WTC11 (cell line): ENCODE measurements around the gene CHEK2. TPM values are rescaled to one million over a fixed set of nuclear protein-coding genes. Genes with fewer than 3 reads are reported as not detected.

Source experiments
- ATAC-seq: fragments of 200-7000 bp; cut with Tn5 transposase; 2 replicates; pipeline ENCODE4 v1.10.0; 2021; ENCODE audit warnings: mild to moderate bottlenecking, moderate library complexity
- CTCF ChIA-PET: fragments of 300-600 bp; sonication (Branson Sonifier 250); formaldehyde crosslinking; loops from one replicate; lab custom pipeline; 2021; ENCODE audit warnings: antibody characterized with exemption; lab: Charles Lee
- POLR2A ChIA-PET: fragments of 350-600 bp; sonication (Branson Sonifier 250); formaldehyde crosslinking; loops from one replicate; lab custom pipeline; 2021; ENCODE audit warnings: antibody characterized with exemption; lab: Charles Lee
- DNase-seq: peaks from one replicate; pipeline ENCODE4 v3.0.0; 2021; ENCODE audit warnings: low spot score
- H3K27ac Mint-ChIP-seq: 2 replicates; pipeline ENCODE4 v1.8.0; 2021; ENCODE audit warnings: mixed read lengths
- H3K27me3 Mint-ChIP-seq: 2 replicates; pipeline ENCODE4 v1.8.0; 2021; ENCODE audit warnings: low read depth, mild to moderate bottlenecking, moderate library complexity, mixed read lengths
- H3K36me3 Mint-ChIP-seq: 2 replicates; pipeline ENCODE4 v1.8.0; 2021; ENCODE audit warnings: mixed read lengths
- H3K4me1 Mint-ChIP-seq: 2 replicates; pipeline ENCODE4 v1.8.0; 2022; ENCODE audit warnings: mixed read lengths
- H3K4me3 Mint-ChIP-seq: 2 replicates; pipeline ENCODE4 v1.8.0; 2021; ENCODE audit warnings: mild to moderate bottlenecking, moderate library complexity, mixed read lengths
- H3K9me3 Mint-ChIP-seq: 2 replicates; pipeline ENCODE4 v1.8.0; 2021; ENCODE audit warnings: mixed read lengths
- ATF1 ChIP-seq: sonication (generic); formaldehyde crosslinking; IDR thresholded peaks from 2 replicates; pipeline ENCODE4 v1.8.1; 2023; ENCODE audit warnings: mild to moderate bottlenecking, moderate library complexity, missing genetic modification reagents
- ETV6 ChIP-seq: sonication (generic); formaldehyde crosslinking; IDR thresholded peaks from 2 replicates; pipeline ENCODE4 v1.8.1; 2022; ENCODE audit warnings: mild to moderate bottlenecking, missing genetic modification reagents
- GABPB1 ChIP-seq: sonication (generic); formaldehyde crosslinking; IDR thresholded peaks from 2 replicates; pipeline ENCODE4 v1.8.1; 2023; ENCODE audit warnings: mild to moderate bottlenecking, missing genetic modification reagents
- HMGA2 ChIP-seq: fragments of 250-450 bp; sonication (Bioruptor Pico); IDR thresholded peaks from 2 replicates; pipeline ENCODE4 v1.4.0; 2021; ENCODE audit warnings: mild to moderate bottlenecking, moderate library complexity
- JAZF1 ChIP-seq: fragments of 250-450 bp; sonication (Bioruptor Pico); IDR thresholded peaks from 2 replicates; pipeline ENCODE4 v1.9.0; 2021; ENCODE audit warnings: moderate library complexity, mild to moderate bottlenecking, inconsistent platforms
- SMAD3 ChIP-seq: sonication (generic); formaldehyde crosslinking; IDR thresholded peaks from 2 replicates; pipeline ENCODE4 v1.8.0; 2022; ENCODE audit warnings: missing genetic modification reagents, mild to moderate bottlenecking, borderline replicate concordance
- TEAD4 ChIP-seq: sonication (generic); formaldehyde crosslinking; IDR thresholded peaks from 2 replicates; pipeline ENCODE4 v1.8.0; 2022; ENCODE audit warnings: mild to moderate bottlenecking, missing genetic modification reagents
- ZBTB21 ChIP-seq: sonication (generic); formaldehyde crosslinking; IDR thresholded peaks from 2 replicates; pipeline ENCODE4 v1.8.1; 2023; ENCODE audit warnings: mild to moderate bottlenecking, missing genetic modification reagents, borderline replicate concordance
- ZNF121 ChIP-seq: sonication (generic); formaldehyde crosslinking; IDR thresholded peaks from 2 replicates; pipeline ENCODE4 v1.8.0; 2023; ENCODE audit warnings: missing genetic modification reagents
- ZNF138 ChIP-seq: sonication (generic); formaldehyde crosslinking; conservative IDR thresholded peaks from 2 replicates; pipeline ENCODE4 v1.8.1; 2022; ENCODE audit warnings: mild to moderate bottlenecking, moderate library complexity, missing genetic modification reagents
- ZNF219 ChIP-seq: sonication (generic); formaldehyde crosslinking; IDR thresholded peaks from 2 replicates; pipeline ENCODE4 v1.8.0; 2023; ENCODE audit warnings: missing genetic modification reagents, mild to moderate bottlenecking, borderline replicate concordance
- ZNF263 ChIP-seq: sonication (generic); formaldehyde crosslinking; IDR thresholded peaks from 2 replicates; pipeline ENCODE4 v1.8.1; 2022; ENCODE audit warnings: low read depth, mild to moderate bottlenecking, moderate library complexity, missing genetic modification reagents
- total RNA-seq: library from RNA; stranded (reverse); gene quantifications from 3 replicates; pipeline ENCODE4 v1.2.3, GENCODE V29; 2021
- TF ChIP-seq, protein P1 (sequence below): sonication (generic); formaldehyde crosslinking; IDR thresholded peaks from 2 replicates; pipeline ENCODE4 v1.8.1; 2023; ENCODE audit warnings: mild to moderate bottlenecking, missing genetic modification reagents, borderline replicate concordance
- TF ChIP-seq, protein P2 (sequence below): fragments of 250-450 bp; sonication (Bioruptor Pico); IDR thresholded peaks from 2 replicates; pipeline ENCODE4 v1.9.0; 2021; ENCODE audit warnings: moderate library complexity, mild to moderate bottlenecking, inconsistent platforms, borderline replicate concordance
- TF ChIP-seq, protein P3 (sequence below): fragments of 250-450 bp; sonication (Bioruptor Pico); IDR thresholded peaks from 2 replicates; pipeline ENCODE4 v1.9.0; 2021; ENCODE audit warnings: mild to moderate bottlenecking
- TF ChIP-seq, protein P4 (sequence below): sonication (generic); formaldehyde crosslinking; IDR thresholded peaks from 2 replicates; pipeline ENCODE4 v1.8.1; 2023; ENCODE audit warnings: mild to moderate bottlenecking, missing genetic modification reagents, moderate library complexity
- TF ChIP-seq, protein P5 (sequence below): sonication (generic); formaldehyde crosslinking; IDR thresholded peaks from 2 replicates; pipeline ENCODE4 v1.8.1; 2022; ENCODE audit warnings: low read depth, missing genetic modification reagents, borderline replicate concordance
- TF ChIP-seq, protein P6 (sequence below): sonication (generic); formaldehyde crosslinking; IDR thresholded peaks from 2 replicates; pipeline ENCODE4 v1.8.1; 2022; ENCODE audit warnings: missing genetic modification reagents, borderline replicate concordance

CHEK2 gene
- total RNA-seq, 1 experiment from 2014 or later: 124 TPM

DNA sequence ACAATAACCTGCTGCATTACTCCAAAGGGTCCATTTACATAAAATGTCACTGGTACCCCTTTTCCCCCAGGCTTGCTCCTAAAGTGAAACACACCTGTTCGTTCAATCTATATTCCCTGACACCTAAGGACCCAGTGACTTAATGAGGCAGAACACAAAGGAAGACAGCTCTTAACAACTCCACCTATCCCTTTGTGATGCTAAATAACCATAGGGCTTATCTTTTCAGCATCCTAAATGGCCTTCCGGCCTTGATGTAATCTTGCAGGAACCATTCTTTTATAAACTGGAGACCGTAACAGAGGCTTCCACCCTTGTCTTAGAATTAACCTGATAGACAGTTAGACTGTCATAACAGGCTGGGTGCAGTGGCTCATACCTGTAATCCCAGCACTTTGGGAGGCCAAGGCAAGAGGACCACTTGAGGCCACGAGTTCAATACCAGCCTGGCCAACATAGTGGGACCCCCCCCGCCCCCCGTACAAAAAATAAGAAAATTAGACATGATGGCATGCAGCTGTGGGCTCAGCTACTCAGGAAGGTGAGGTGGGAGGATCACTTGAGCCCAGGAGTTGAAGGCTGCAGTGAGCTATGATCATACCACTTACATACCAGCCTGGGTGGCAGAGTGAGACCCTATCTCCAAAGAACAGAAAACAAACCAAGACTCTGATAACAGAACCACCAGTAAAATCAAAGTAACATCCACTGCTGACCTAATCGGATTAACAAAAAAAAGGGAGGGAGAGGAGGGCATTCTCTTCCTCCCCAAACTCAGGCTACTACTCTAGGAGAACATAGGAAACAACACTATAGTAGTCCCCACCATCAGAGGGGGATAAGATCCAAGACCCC, 5.1 kb downstream of the CHEK2 start:
- Mint-ChIP-seq H3K4me3 (peak overlapping the region; percentile 37), H3K36me3 (peaks cover 29% of the 10 kb centered on the region), H3K4me1 (peaks cover 73% of the 10 kb centered on the region), H3K27me3 (no peaks in the 10 kb centered on the region), H3K9me3 (no peaks in the 10 kb centered on the region), H3K27ac (peak overlapping the region; percentile 82)
- POLR2A ChIA-PET: no interaction called here
- CTCF ChIA-PET: no interaction called here
- peak; percentile 87 for ATAC-seq
- TF ChIP-seq, protein P1, sequence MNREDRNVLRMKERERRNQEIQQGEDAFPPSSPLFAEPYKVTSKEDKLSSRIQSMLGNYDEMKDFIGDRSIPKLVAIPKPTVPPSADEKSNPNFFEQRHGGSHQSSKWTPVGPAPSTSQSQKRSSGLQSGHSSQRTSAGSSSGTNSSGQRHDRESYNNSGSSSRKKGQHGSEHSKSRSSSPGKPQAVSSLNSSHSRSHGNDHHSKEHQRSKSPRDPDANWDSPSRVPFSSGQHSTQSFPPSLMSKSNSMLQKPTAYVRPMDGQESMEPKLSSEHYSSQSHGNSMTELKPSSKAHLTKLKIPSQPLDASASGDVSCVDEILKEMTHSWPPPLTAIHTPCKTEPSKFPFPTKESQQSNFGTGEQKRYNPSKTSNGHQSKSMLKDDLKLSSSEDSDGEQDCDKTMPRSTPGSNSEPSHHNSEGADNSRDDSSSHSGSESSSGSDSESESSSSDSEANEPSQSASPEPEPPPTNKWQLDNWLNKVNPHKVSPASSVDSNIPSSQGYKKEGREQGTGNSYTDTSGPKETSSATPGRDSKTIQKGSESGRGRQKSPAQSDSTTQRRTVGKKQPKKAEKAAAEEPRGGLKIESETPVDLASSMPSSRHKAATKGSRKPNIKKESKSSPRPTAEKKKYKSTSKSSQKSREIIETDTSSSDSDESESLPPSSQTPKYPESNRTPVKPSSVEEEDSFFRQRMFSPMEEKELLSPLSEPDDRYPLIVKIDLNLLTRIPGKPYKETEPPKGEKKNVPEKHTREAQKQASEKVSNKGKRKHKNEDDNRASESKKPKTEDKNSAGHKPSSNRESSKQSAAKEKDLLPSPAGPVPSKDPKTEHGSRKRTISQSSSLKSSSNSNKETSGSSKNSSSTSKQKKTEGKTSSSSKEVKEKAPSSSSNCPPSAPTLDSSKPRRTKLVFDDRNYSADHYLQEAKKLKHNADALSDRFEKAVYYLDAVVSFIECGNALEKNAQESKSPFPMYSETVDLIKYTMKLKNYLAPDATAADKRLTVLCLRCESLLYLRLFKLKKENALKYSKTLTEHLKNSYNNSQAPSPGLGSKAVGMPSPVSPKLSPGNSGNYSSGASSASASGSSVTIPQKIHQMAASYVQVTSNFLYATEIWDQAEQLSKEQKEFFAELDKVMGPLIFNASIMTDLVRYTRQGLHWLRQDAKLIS (CRISPR knock-in tag): no peak
- TF ChIP-seq ZNF121 (CRISPR knock-in tag) (peak; percentile 95), HMGA2 (CRISPR knock-in tag) (no peak), JAZF1 (no peak)
- TF ChIP-seq, protein P2, sequence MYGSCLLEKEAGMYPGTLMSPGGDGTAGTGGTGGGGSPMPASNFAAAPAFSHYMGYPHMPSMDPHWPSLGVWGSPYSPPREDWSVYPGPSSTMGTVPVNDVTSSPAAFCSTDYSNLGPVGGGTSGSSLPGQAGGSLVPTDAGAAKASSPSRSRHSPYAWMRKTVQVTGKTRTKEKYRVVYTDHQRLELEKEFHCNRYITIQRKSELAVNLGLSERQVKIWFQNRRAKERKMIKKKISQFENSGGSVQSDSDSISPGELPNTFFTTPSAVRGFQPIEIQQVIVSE (CRISPR knock-in tag): no peak
- TF ChIP-seq, protein P3, sequence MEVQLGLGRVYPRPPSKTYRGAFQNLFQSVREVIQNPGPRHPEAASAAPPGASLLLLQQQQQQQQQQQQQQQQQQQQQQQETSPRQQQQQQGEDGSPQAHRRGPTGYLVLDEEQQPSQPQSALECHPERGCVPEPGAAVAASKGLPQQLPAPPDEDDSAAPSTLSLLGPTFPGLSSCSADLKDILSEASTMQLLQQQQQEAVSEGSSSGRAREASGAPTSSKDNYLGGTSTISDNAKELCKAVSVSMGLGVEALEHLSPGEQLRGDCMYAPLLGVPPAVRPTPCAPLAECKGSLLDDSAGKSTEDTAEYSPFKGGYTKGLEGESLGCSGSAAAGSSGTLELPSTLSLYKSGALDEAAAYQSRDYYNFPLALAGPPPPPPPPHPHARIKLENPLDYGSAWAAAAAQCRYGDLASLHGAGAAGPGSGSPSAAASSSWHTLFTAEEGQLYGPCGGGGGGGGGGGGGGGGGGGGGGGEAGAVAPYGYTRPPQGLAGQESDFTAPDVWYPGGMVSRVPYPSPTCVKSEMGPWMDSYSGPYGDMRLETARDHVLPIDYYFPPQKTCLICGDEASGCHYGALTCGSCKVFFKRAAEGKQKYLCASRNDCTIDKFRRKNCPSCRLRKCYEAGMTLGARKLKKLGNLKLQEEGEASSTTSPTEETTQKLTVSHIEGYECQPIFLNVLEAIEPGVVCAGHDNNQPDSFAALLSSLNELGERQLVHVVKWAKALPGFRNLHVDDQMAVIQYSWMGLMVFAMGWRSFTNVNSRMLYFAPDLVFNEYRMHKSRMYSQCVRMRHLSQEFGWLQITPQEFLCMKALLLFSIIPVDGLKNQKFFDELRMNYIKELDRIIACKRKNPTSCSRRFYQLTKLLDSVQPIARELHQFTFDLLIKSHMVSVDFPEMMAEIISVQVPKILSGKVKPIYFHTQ (CRISPR knock-in tag): no peak
- TF ChIP-seq, protein P4, sequence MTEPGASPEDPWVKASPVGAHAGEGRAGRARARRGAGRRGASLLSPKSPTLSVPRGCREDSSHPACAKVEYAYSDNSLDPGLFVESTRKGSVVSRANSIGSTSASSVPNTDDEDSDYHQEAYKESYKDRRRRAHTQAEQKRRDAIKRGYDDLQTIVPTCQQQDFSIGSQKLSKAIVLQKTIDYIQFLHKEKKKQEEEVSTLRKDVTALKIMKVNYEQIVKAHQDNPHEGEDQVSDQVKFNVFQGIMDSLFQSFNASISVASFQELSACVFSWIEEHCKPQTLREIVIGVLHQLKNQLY (CRISPR knock-in tag): no peak
- TF ChIP-seq, protein P5, sequence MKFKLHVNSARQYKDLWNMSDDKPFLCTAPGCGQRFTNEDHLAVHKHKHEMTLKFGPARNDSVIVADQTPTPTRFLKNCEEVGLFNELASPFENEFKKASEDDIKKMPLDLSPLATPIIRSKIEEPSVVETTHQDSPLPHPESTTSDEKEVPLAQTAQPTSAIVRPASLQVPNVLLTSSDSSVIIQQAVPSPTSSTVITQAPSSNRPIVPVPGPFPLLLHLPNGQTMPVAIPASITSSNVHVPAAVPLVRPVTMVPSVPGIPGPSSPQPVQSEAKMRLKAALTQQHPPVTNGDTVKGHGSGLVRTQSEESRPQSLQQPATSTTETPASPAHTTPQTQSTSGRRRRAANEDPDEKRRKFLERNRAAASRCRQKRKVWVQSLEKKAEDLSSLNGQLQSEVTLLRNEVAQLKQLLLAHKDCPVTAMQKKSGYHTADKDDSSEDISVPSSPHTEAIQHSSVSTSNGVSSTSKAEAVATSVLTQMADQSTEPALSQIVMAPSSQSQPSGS: no peak
- DNase-seq: no peak

DNA sequence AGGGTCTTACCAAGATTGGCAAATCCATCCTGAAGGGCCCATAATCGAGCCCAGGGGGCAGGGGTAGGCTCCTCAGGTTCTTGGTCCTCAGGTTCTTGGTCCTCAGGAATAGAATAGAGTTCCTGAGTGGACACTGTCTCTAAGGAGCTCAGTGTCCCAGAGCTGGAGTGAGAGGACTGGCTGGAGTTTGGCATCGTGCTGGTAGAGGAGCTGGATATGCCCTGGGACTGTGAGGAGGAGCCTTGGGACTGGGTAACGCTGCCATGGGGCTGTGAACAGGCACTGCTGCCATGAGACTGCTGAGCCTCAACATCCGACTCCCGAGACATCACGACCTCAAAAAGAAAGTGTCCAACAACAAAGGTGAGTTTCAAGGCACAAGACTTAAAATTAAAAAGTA, 7.2 kb downstream of the CHEK2 start:
- CTCF ChIA-PET: no interaction called here
- Mint-ChIP-seq H3K4me1 (peaks cover 64% of the 10 kb centered on the region), H3K27ac (peak overlapping the region; percentile 89), H3K9me3 (no peaks in the 10 kb centered on the region), H3K4me3 (no peak overlapping the region), H3K27me3 (no peaks in the 10 kb centered on the region), H3K36me3 (peaks cover 40% of the 10 kb centered on the region)
- POLR2A ChIA-PET: interaction anchor here (0.7 kb wide), 1 partner anchor 600 kb away, joined by 4 read pairs; no protein-coding TSS in a partner anchor
- ATAC-seq (no peak), DNase-seq (no peak)
- no peak for TF ChIP-seq ZBTB21 (CRISPR knock-in tag)
- TF ChIP-seq ETV6 (CRISPR knock-in tag): no peak
- no peak for TF ChIP-seq ZNF219 (CRISPR knock-in tag)
- no peak for TF ChIP-seq ZNF138
- TF ChIP-seq, protein P6, sequence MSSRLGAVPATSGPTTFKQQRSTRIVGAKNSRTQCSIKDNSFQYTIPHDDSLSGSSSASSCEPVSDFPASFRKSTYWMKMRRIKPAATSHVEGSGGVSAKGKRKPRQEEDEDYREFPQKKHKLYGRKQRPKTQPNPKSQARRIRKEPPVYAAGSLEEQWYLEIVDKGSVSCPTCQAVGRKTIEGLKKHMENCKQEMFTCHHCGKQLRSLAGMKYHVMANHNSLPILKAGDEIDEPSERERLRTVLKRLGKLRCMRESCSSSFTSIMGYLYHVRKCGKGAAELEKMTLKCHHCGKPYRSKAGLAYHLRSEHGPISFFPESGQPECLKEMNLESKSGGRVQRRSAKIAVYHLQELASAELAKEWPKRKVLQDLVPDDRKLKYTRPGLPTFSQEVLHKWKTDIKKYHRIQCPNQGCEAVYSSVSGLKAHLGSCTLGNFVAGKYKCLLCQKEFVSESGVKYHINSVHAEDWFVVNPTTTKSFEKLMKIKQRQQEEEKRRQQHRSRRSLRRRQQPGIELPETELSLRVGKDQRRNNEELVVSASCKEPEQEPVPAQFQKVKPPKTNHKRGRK (CRISPR knock-in tag): no peak
- TF ChIP-seq ZNF263 (CRISPR knock-in tag): no peak
- no peak for TF ChIP-seq SMAD3
- no peak for TF ChIP-seq GABPB1 (CRISPR knock-in tag)
- TF ChIP-seq ATF1 (CRISPR knock-in tag): no peak
- no peak for TF ChIP-seq TEAD4 (CRISPR knock-in tag)
- TF ChIP-seq, all 79 proteins: peak for 0
